Measurements from ENCODE around the gene PTPRN2. TPM values are rescaled to one million over a fixed set of nuclear protein-coding genes. Genes with fewer than 3 reads are reported as not detected.

Gene PTPRN2
- polyA plus RNA-seq, 1 experiment, result 0.31 TPM

GRCh38 chr7:157715071-157715937 lies 872.3 kb downstream of the PTPRN2 start:
- Histone ChIP-seq H3K4me3 (ENCODE audit: low read depth, low read length) (no peak overlapping the region), H3K27me3 (ENCODE audit: control insufficient read depth, insufficient read depth, low read length) (no peaks in the 10 kb centered on the region), H3K36me3 (ENCODE audit: control insufficient read depth, insufficient read depth, low read length) (no peaks in the 10 kb centered on the region)
- POLR2A ChIA-PET, result no interaction called here
- no peak for DNase-seq (ENCODE audit: low read depth)
- CTCF ChIA-PET, result no interaction called here
- TF ChIP-seq CTCF (IDR thresholded peaks at IDR 0.05; ENCODE audit: insufficient read depth, low read depth, low read length), result no peak

GRCh38 chr7:157714166-157715070 lies 873.2 kb downstream of the PTPRN2 start:
- H3K36me3 ChIP-seq (ENCODE audit: control insufficient read depth, insufficient read depth, low read length), result no peaks in the 10 kb centered on the region
- no peak overlapping the region for H3K4me3 ChIP-seq (ENCODE audit: low read depth, low read length)
- ChIA-PET CTCF (no interaction called here), POLR2A (no interaction called here)
- H3K27me3 ChIP-seq (ENCODE audit: control insufficient read depth, insufficient read depth, low read length), result no peaks in the 10 kb centered on the region
- DNase-seq (ENCODE audit: low read depth), result no peak
- no peak for TF ChIP-seq CTCF (IDR thresholded peaks at IDR 0.05; ENCODE audit: insufficient read depth, low read depth, low read length)

GRCh38 chr7:157713591-157713990 lies 874.0 kb downstream of the PTPRN2 start:
- no peak for DNase-seq (ENCODE audit: low read depth)
- Histone ChIP-seq H3K36me3 (ENCODE audit: control insufficient read depth, insufficient read depth, low read length) (no peaks in the 10 kb centered on the region), H3K27me3 (ENCODE audit: control insufficient read depth, insufficient read depth, low read length) (no peaks in the 10 kb centered on the region), H3K4me3 (ENCODE audit: low read depth, low read length) (no peak overlapping the region)
- TF ChIP-seq CTCF (IDR thresholded peaks at IDR 0.05; ENCODE audit: insufficient read depth, low read depth, low read length), result no peak
- ChIA-PET CTCF (no interaction called here), POLR2A (no interaction called here)

GRCh38 chr7:157712666-157713235 lies 874.9 kb downstream of the PTPRN2 start:
- no peak for TF ChIP-seq CTCF (IDR thresholded peaks at IDR 0.05; ENCODE audit: insufficient read depth, low read depth, low read length)
- Histone ChIP-seq H3K4me3 (ENCODE audit: low read depth, low read length) (no peak overlapping the region), H3K36me3 (ENCODE audit: control insufficient read depth, insufficient read depth, low read length) (no peaks in the 10 kb centered on the region), H3K27me3 (ENCODE audit: control insufficient read depth, insufficient read depth, low read length) (no peaks in the 10 kb centered on the region)
- POLR2A ChIA-PET, result no interaction called here
- DNase-seq (ENCODE audit: low read depth), result no peak
- CTCF ChIA-PET, result no interaction called here

GRCh38 chr7:157711353-157711888 lies 876.2 kb downstream of the PTPRN2 start:
- no peak for TF ChIP-seq CTCF (IDR thresholded peaks at IDR 0.05; ENCODE audit: insufficient read depth, low read depth, low read length)
- ChIA-PET POLR2A (no interaction called here), CTCF (no interaction called here)
- Histone ChIP-seq H3K27me3 (ENCODE audit: control insufficient read depth, insufficient read depth, low read length) (no peaks in the 10 kb centered on the region), H3K4me3 (ENCODE audit: low read depth, low read length) (no peak overlapping the region), H3K36me3 (ENCODE audit: control insufficient read depth, insufficient read depth, low read length) (no peaks in the 10 kb centered on the region)
- DNase-seq (ENCODE audit: low read depth), result no peak

Measured in BJ (cell line).